ENCODE data around the gene CORIN.

GRCh38 chr4:47561331-47561730 is 276.5 kb downstream of the CORIN start:
- TF ChIP-seq, protein P1, sequence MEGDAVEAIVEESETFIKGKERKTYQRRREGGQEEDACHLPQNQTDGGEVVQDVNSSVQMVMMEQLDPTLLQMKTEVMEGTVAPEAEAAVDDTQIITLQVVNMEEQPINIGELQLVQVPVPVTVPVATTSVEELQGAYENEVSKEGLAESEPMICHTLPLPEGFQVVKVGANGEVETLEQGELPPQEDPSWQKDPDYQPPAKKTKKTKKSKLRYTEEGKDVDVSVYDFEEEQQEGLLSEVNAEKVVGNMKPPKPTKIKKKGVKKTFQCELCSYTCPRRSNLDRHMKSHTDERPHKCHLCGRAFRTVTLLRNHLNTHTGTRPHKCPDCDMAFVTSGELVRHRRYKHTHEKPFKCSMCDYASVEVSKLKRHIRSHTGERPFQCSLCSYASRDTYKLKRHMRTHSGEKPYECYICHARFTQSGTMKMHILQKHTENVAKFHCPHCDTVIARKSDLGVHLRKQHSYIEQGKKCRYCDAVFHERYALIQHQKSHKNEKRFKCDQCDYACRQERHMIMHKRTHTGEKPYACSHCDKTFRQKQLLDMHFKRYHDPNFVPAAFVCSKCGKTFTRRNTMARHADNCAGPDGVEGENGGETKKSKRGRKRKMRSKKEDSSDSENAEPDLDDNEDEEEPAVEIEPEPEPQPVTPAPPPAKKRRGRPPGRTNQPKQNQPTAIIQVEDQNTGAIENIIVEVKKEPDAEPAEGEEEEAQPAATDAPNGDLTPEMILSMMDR (IDR thresholded peaks at IDR 0.05; ENCODE audit: poor library complexity, severe bottlenecking) = no peak
- TF ChIP-seq POLR2AphosphoS5 (IDR thresholded peaks at IDR 0.05) (no peak), EZH2 (IDR thresholded peaks at IDR 0.05; ENCODE audit: borderline replicate concordance, insufficient read depth, low read length, poor library complexity, severe bottlenecking) (no peak), RAD21 (conservative IDR thresholded peaks at IDR 0.05) (no peak), REST (IDR thresholded peaks at IDR 0.05; ENCODE audit: borderline replicate concordance) (no peak)
